NT2/D1 (cell line): ENCODE measurements around the gene CDC42SE2.

Experiments
- SUZ12 ChIP-seq: IDR thresholded peaks from 2 replicates; pipeline ENCODE4 v1.6.1; 2011; ENCODE audit not compliant: insufficient read length, insufficient read depth; ENCODE audit errors: extremely low read depth
- YY1 ChIP-seq: IDR thresholded peaks from 2 replicates; pipeline ENCODE4 v1.6.1; 2011; ENCODE audit not compliant: insufficient read length, insufficient read depth
- ZNF274 ChIP-seq: IDR thresholded peaks from 2 replicates; pipeline ENCODE4 v1.6.1; 2011; ENCODE audit warnings: mild to moderate bottlenecking, low read depth, low read length

DNA sequence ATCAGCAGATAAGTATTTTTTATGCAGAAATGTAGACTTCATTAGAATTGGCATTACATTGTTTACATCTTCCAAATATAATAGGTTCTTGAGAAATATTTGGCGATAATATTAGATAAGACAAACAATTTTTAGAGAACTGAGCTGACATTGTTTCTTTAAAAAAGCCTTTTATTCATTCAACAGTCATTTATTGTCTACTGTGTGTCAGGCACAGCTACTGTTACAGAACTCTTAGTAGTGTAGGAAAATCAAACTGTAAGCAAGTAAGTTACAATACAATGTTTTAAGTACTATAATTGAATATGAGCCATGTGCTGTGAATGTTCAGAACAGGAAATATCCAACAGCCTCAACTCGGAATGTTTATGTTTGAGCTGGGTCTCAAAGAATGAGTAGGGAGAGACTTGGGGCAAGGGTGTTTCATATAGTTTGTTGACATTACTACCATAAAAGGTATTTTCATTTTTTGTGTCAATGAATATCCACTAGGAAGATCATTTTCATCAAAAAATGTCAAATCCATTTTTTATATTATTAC, 114.0 kb downstream of the CDC42SE2 start:
- TF ChIP-seq ZNF274 (no peak), SUZ12 (no peak), YY1 (no peak)
